Mesendoderm (in vitro differentiated cells): ENCODE data around the gene PXN.
A peak's percentile ranks its signal among the peaks of the same experiment; 100 is the strongest.

Experiments
- DNase-seq: peaks from one replicate; pipeline ENCODE4 v3.0.0; 2013
- H2AK5ac ChIP-seq: 2 replicates; pipeline ENCODE4 v1.6.1; 2013; ENCODE audit warnings: low read length, inconsistent platforms
- H2BK120ac ChIP-seq: 2 replicates; pipeline ENCODE4 v1.6.1; 2013; ENCODE audit warnings: low read depth, mild to moderate bottlenecking, low read length, moderate library complexity, mixed read lengths
- H2BK15ac ChIP-seq: replicated peaks from 2 replicates; pipeline ENCODE4 v1.6.1; 2013; ENCODE audit warnings: low read depth, mild to moderate bottlenecking, moderate library complexity
- H2BK5ac ChIP-seq: 2 replicates; pipeline ENCODE4 v1.6.1; 2013; ENCODE audit warnings: low read length, inconsistent platforms
- H3K18ac ChIP-seq: 2 replicates; pipeline ENCODE4 v1.6.1; 2013; ENCODE audit warnings: mild to moderate bottlenecking, low read length, mixed read lengths
- H3K23ac ChIP-seq: one replicate; pipeline ENCODE4 v1.6.1; 2013; ENCODE audit warnings: low read length
- H3K27ac ChIP-seq: 2 replicates; pipeline ENCODE4 v1.5.1; 2013; ENCODE audit warnings: low read depth, mild to moderate bottlenecking, inconsistent platforms, low read length, moderate library complexity
- H3K27me3 ChIP-seq: 2 replicates; pipeline ENCODE4 v1.6.1; 2013; ENCODE audit warnings: low read length, control low read depth, mild to moderate bottlenecking, inconsistent platforms; ENCODE audit not compliant: insufficient read depth, poor library complexity
- H3K36me3 ChIP-seq: 2 replicates; pipeline ENCODE4 v1.6.1; 2013; ENCODE audit warnings: low read length, inconsistent platforms; ENCODE audit not compliant: control insufficient read depth, insufficient read depth
- H3K4ac ChIP-seq: one replicate; pipeline ENCODE4 v1.6.1; 2013; ENCODE audit warnings: low read depth, mild to moderate bottlenecking, low read length, moderate library complexity
- H3K4me1 ChIP-seq: 2 replicates; pipeline ENCODE4 v1.6.1; 2013; ENCODE audit warnings: low read depth, low read length, inconsistent platforms; ENCODE audit not compliant: control insufficient read depth
- H3K4me2 ChIP-seq: 2 replicates; pipeline ENCODE4 v1.6.1; 2013; ENCODE audit warnings: low read length
- H3K4me3 ChIP-seq: 2 replicates; pipeline ENCODE4 v1.5.1; 2013; ENCODE audit warnings: mild to moderate bottlenecking, low read length
- H3K56ac ChIP-seq: one replicate; pipeline ENCODE4 v1.6.1; 2013; ENCODE audit warnings: low read length
- H3K79me1 ChIP-seq: 2 replicates; pipeline ENCODE4 v1.6.1; 2013; ENCODE audit warnings: low read length, inconsistent platforms
- H3K79me2 ChIP-seq: 2 replicates; pipeline ENCODE4 v1.6.1; 2013; ENCODE audit warnings: mild to moderate bottlenecking, low read length; ENCODE audit not compliant: control insufficient read depth, insufficient read depth
- H3K9ac ChIP-seq: 2 replicates; pipeline ENCODE4 v1.6.1; 2013; ENCODE audit warnings: low read length, inconsistent platforms
- H4K5ac ChIP-seq: one replicate; pipeline ENCODE4 v1.6.1; 2013; ENCODE audit warnings: low read length
- H4K8ac ChIP-seq: one replicate; pipeline ENCODE4 v1.6.1; 2013; ENCODE audit warnings: low read depth, mild to moderate bottlenecking, control low read depth, low read length, moderate library complexity
- WGBS: extraction: QIAGEN DNeasy Blood & Tissue Kit; methylation state at CpG from one replicate; pipeline ENCODE4 v1.1.7; 2013; ENCODE audit warnings: low lambda C conversion rate, missing lambda C conversion rate; ENCODE audit not compliant: insufficient coverage; ENCODE audit errors: extremely low coverage; 5-methylcytosine and 5-hydroxymethylcytosine counted together

Gene PXN

DNA sequence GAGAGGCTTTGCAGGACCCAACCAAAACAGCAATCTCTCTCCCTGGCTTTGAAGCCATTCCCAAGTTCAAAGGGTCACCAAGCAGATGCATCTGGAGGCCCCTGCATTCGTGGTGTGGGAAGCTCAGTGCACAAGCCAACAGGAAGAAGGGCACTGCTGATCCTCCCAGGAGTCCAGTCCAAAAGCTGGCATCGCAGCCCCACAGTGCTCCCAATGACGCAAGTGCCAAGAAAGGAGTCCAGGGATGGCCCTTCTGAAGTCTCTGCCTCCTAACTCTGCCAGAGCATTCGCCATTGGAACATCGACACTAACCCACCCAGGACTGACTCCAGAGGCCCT is 25.1 kb downstream of the PXN start:
- WGBS: no CpG with 5 or more reads among the region's 5 CpGs
- H3K4me2 ChIP-seq: no peak overlapping the region
- no peak overlapping the region for H3K4ac ChIP-seq
- no peak overlapping the region for H3K9ac ChIP-seq
- H2BK15ac ChIP-seq: no peak overlapping the region
- no peak overlapping the region for H3K4me3 ChIP-seq
- H3K36me3 ChIP-seq: no peaks in the 10 kb centered on the region
- H3K18ac ChIP-seq: no peak overlapping the region
- H3K23ac ChIP-seq: no peak overlapping the region
- no peak for DNase-seq
- H3K4me1 ChIP-seq: peaks cover 12% of the 10 kb centered on the region
- no peak overlapping the region for H2BK120ac ChIP-seq
- H4K8ac ChIP-seq: no peak overlapping the region
- peaks cover 41% of the 10 kb centered on the region for H3K79me1 ChIP-seq
- no peak overlapping the region for H4K5ac ChIP-seq
- peak overlapping the region; percentile 0 for H3K56ac ChIP-seq
- no peak overlapping the region for H2AK5ac ChIP-seq
- no peak overlapping the region for H2BK5ac ChIP-seq
- no peak overlapping the region for H3K27ac ChIP-seq
- H3K79me2 ChIP-seq: peaks cover 85% of the 10 kb centered on the region
- H3K27me3 ChIP-seq: no peaks in the 10 kb centered on the region

DNA sequence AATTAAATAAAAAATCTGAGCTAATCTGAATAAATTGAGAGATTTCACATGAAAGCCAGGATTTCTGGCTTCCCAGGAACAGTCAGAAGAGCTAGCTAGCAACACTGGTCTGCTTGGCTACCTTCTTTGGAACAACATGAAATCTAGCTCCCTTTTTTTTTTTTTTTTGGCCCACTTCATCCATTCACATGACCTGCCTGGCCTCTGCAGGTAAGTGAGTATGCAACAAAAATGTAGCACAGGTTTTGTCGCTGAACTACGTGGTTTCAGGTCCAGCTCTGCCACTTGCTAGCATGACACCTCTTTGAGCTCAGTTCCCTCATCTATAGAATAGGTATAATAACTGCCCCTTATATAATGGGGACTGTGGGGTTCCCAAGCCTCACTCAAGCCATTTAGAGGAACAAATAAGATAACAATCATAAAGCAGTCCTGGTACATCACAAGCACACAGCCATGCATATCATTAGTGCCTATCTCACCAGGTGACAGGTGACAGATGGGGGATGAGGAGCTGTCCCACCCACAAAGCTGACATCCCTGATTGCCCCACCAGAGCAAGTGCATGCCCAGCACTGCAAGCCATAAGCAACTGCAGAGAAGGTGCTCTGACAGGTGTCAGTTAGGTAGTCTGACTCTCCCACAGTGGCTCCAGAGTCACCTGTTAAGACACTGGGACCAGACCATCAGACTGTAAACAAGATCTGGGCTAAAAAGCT is 25.6 kb downstream of the PXN start:
- no CpG with 5 or more reads among the region's 2 CpGs for WGBS
- Histone ChIP-seq H3K56ac (no peak overlapping the region), H3K4me1 (peaks cover 14% of the 10 kb centered on the region)

DNA sequence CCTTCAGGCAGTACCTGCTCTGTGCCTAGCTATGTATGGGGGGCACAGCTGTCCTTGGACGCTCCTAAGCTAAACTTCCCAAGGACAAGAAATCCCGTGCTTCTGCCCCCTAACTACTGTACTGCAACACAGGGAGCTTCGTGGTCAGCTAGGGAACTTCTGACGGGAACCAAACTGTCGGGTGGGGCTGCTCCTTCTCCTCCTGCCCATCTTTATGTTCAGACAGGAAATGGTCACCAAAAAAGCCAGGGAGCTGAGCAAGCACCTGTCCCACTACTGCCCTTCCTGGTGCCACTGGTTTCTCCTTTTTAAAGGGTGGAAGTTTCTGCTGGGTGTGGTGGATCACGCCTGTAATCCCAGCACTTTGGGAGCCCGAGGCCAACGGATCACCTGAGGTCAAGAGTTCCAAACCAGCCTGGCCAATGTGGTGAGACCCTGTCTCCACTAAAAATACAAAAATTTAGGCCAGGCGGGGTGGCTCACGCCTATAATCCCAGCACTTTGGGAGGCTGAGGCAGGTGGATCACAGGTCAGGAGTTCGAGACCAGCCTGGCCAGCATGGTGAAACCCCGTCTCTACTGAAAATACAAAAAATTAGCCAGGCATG is 26.6 kb downstream of the PXN start:
- Histone ChIP-seq H3K79me2 (peaks cover 86% of the 10 kb centered on the region), H3K4me3 (no peak overlapping the region), H3K4me1 (peaks cover 17% of the 10 kb centered on the region), H4K8ac (no peak overlapping the region), H3K79me1 (peaks cover 36% of the 10 kb centered on the region), H3K4ac (no peak overlapping the region), H2AK5ac (no peak overlapping the region), H2BK5ac (no peak overlapping the region), H2BK15ac (no peak overlapping the region), H3K27ac (no peak overlapping the region), H3K9ac (no peak overlapping the region), H4K5ac (no peak overlapping the region), H3K4me2 (no peak overlapping the region), H3K36me3 (no peaks in the 10 kb centered on the region), H2BK120ac (no peak overlapping the region), H3K27me3 (no peaks in the 10 kb centered on the region), H3K18ac (no peak overlapping the region), H3K56ac (no peak overlapping the region), H3K23ac (no peak overlapping the region)
- DNase-seq: no peak
- WGBS: no CpG with 5 or more reads among the region's 12 CpGs

More for the DNA sequence above, 25.6 kb downstream of the PXN start:
- Histone ChIP-seq H2BK120ac (no peak overlapping the region), H3K79me2 (peaks cover 86% of the 10 kb centered on the region), H2BK15ac (no peak overlapping the region), H3K23ac (no peak overlapping the region), H3K4ac (no peak overlapping the region), H3K36me3 (no peaks in the 10 kb centered on the region), H3K4me3 (no peak overlapping the region), H3K18ac (no peak overlapping the region), H3K27me3 (no peaks in the 10 kb centered on the region), H2BK5ac (no peak overlapping the region), H3K4me2 (no peak overlapping the region), H3K27ac (no peak overlapping the region), H3K79me1 (peaks cover 38% of the 10 kb centered on the region), H3K9ac (no peak overlapping the region), H4K5ac (no peak overlapping the region), H2AK5ac (no peak overlapping the region), H4K8ac (no peak overlapping the region)
- no peak for DNase-seq

DNA sequence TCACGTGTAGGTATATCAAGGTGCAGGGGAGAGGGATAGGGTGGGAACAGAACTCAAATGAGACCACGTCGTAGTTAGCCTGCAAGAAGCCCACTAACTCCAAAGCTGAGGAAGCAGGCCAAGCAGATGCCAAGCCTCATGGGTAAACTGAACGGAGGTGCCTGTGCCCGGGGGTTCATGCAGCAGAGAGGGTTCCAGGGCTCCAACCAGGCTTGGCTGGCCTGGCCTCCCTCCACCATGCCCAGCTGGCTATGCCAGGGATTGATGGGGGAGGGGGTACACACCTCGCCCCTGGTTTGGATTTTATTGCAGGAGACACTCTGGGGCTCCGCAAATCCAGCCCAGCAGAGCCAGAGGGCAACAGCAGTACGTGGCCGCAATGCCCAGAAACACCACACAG is 27.3 kb downstream of the PXN start:
- Histone ChIP-seq H3K4ac (no peak overlapping the region), H2AK5ac (no peak overlapping the region), H2BK120ac (no peak overlapping the region), H3K79me2 (peaks cover 86% of the 10 kb centered on the region), H3K56ac (peak overlapping the region; percentile 61), H3K4me1 (peaks cover 22% of the 10 kb centered on the region), H2BK5ac (no peak overlapping the region), H3K79me1 (peaks cover 34% of the 10 kb centered on the region), H3K4me2 (no peak overlapping the region), H2BK15ac (no peak overlapping the region), H3K36me3 (no peaks in the 10 kb centered on the region), H3K23ac (no peak overlapping the region), H3K9ac (no peak overlapping the region), H4K5ac (no peak overlapping the region), H3K27me3 (no peaks in the 10 kb centered on the region), H4K8ac (no peak overlapping the region), H3K4me3 (no peak overlapping the region), H3K18ac (no peak overlapping the region), H3K27ac (no peak overlapping the region)
- WGBS: no CpG with 5 or more reads among the region's 9 CpGs
- no peak for DNase-seq

DNA sequence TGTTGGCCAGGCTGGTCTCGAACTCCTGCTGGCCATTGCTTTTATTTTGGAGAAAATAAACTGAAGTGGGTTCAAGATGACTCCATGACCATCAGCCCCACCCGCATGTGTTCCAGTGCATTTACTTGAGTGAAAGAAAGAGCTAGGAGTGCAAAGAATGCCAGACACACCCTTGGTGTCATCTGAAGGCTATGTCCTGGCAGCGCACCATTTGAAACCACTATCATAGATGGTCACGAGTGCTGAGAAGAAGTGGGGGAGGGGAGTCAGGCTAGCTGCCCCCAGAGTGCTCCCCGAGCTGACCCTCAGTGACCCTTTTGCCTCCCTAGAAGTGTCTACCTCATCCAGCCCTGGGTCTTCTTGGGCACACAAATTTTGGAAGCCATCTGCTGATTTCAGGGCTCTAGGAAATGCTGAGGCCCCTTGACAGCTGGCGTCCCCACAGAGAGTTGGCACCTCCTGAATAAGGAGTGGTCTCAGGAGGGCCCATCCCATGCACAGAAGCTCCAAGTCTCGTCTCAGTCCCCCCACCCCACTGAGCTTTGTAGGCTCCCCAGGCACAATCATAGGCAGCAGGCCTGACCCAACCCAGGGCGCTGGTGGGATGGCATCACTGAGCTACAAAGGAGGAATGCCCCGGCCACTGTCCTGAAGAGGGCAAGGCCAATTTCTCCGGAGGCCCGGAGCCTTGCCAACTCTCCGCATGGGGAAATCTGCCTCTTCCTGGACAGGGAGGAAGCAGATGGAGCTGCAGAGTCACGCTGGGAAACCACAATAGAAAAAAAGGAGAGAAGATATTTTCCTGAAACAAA is 28.0 kb downstream of the PXN start:
- H2AK5ac ChIP-seq: no peak overlapping the region
- H3K79me2 ChIP-seq: peaks cover 86% of the 10 kb centered on the region
- H3K4ac ChIP-seq: no peak overlapping the region
- H3K4me3 ChIP-seq: no peak overlapping the region
- no peak overlapping the region for H2BK120ac ChIP-seq
- H3K27me3 ChIP-seq: no peaks in the 10 kb centered on the region
- no peak overlapping the region for H3K9ac ChIP-seq
- H4K8ac ChIP-seq: no peak overlapping the region
- H4K5ac ChIP-seq: no peak overlapping the region
- H2BK5ac ChIP-seq: no peak overlapping the region
- H3K27ac ChIP-seq: no peak overlapping the region
- H3K18ac ChIP-seq: peak overlapping the region; percentile 23
- DNase-seq: no peak
- H3K36me3 ChIP-seq: no peaks in the 10 kb centered on the region
- no CpG with 5 or more reads among the region's 13 CpGs for WGBS
- no peak overlapping the region for H3K23ac ChIP-seq
- H3K79me1 ChIP-seq: peaks cover 36% of the 10 kb centered on the region
- no peak overlapping the region for H3K4me2 ChIP-seq
- peak overlapping the region; percentile 61 for H3K56ac ChIP-seq
- H2BK15ac ChIP-seq: no peak overlapping the region
- peaks cover 29% of the 10 kb centered on the region for H3K4me1 ChIP-seq
